Neural cell (in vitro differentiated cells): Measurements from ENCODE around the gene GIMAP2. TPM values are rescaled to one million over a fixed set of nuclear protein-coding genes. Genes with fewer than 3 reads are reported as not detected.

Source experiments
- H2AFZ ChIP-seq: fragments of 200-600, 300-800 bp; sonication (generic), shearing (Covaris generic); 2 replicates; pipeline ENCODE4 v1.6.0; 2014; ENCODE audit warnings: low read depth, mild to moderate bottlenecking, antibody characterized with exemption, low read length, moderate library complexity
- H3F3A ChIP-seq: fragments of 200-600 bp; shearing (Covaris generic); 2 replicates; pipeline ENCODE4 v1.6.1; 2016; ENCODE audit warnings: mild to moderate bottlenecking, moderate library complexity, mixed read lengths, antibody characterized with exemption, low read length; ENCODE audit not compliant: insufficient read depth, poor library complexity, severe bottlenecking
- H3K27ac ChIP-seq: fragments of 200-600, 300-800 bp; sonication (generic), shearing (Covaris generic); 2 replicates; pipeline ENCODE4 v1.5.1; 2014; ENCODE audit warnings: mild to moderate bottlenecking, low read length, moderate library complexity
- H3K27me3 ChIP-seq: fragments of 300-800, 200-600 bp; sonication (generic), shearing (Covaris generic); 2 replicates; pipeline ENCODE4 v1.6.0; 2014; ENCODE audit warnings: mild to moderate bottlenecking, low read depth, low read length, moderate library complexity; ENCODE audit not compliant: insufficient read depth
- H3K36me3 ChIP-seq: fragments of 300-800, 200-600 bp; sonication (generic), shearing (Covaris generic); 2 replicates; pipeline ENCODE4 v1.5.1; 2014; ENCODE audit warnings: mild to moderate bottlenecking, antibody characterized with exemption, low read length, moderate library complexity; ENCODE audit not compliant: insufficient read depth
- H3K4me2 ChIP-seq: fragments of 300-800, 200-600 bp; sonication (generic), shearing (Covaris generic); 2 replicates; pipeline ENCODE4 v1.6.0; 2014; ENCODE audit warnings: mild to moderate bottlenecking, low read length
- H3K4me3 ChIP-seq: fragments of 300-800, 200-600 bp; sonication (generic), shearing (Covaris generic); 2 replicates; pipeline ENCODE4 v1.5.1; 2014; ENCODE audit warnings: mild to moderate bottlenecking, low read length, moderate library complexity
- H3K79me2 ChIP-seq: fragments of 200-600 bp; shearing (Covaris generic); replicated peaks from 2 replicates; pipeline ENCODE4 v1.6.0; 2014; ENCODE audit warnings: mild to moderate bottlenecking, low read length, moderate library complexity; ENCODE audit not compliant: insufficient read depth
- H3K9ac ChIP-seq: fragments of 300-800, 200-600 bp; sonication (generic), shearing (Covaris generic); 2 replicates; pipeline ENCODE4 v1.6.1; 2016; ENCODE audit warnings: mild to moderate bottlenecking, low read length, mixed read lengths
- H3K9me2 ChIP-seq: fragments of 200-600 bp; shearing (Covaris generic); 2 replicates; pipeline ENCODE4 v1.6.1; 2016; ENCODE audit warnings: mild to moderate bottlenecking, low read length, mixed read lengths; ENCODE audit not compliant: insufficient read depth
- H3K9me3 ChIP-seq: fragments of 200-600, 300-800 bp; sonication (generic), shearing (Covaris generic); 2 replicates; pipeline ENCODE4 v1.6.1; 2016; ENCODE audit warnings: mild to moderate bottlenecking, mixed run types, low read length, moderate library complexity, mixed read lengths
- H4K20me1 ChIP-seq: fragments of 200-600 bp; shearing (Covaris generic); 2 replicates; pipeline ENCODE4 v1.6.1; 2016; ENCODE audit warnings: mild to moderate bottlenecking, mixed run types; ENCODE audit not compliant: insufficient read depth
- EP300 ChIP-seq: fragments of 450-650 bp; conservative IDR thresholded peaks from 2 replicates; pipeline ENCODE4 v1.6.1; 2014; ENCODE audit warnings: antibody characterized with exemption, mild to moderate bottlenecking, moderate library complexity; ENCODE audit not compliant: poor library complexity, severe bottlenecking
- EZH2 ChIP-seq: fragments of 200-600, 300-800 bp; shearing (Covaris generic), sonication (generic); IDR thresholded peaks from 2 replicates; pipeline ENCODE4 v1.6.1; 2014; ENCODE audit warnings: antibody characterized with exemption, low read length, borderline replicate concordance, mild to moderate bottlenecking; ENCODE audit not compliant: insufficient read depth, poor library complexity, severe bottlenecking
- MXI1 ChIP-seq: fragments of 450-650 bp; conservative IDR thresholded peaks from 2 replicates; pipeline ENCODE4 v1.6.1; 2014; ENCODE audit warnings: antibody characterized with exemption, mild to moderate bottlenecking; ENCODE audit not compliant: poor library complexity, severe bottlenecking
- POLR2AphosphoS5 ChIP-seq: IDR thresholded peaks from 2 replicates; pipeline ENCODE4 v1.6.1; 2012
- RAD21 ChIP-seq: fragments of 450-650 bp; conservative IDR thresholded peaks from 2 replicates; pipeline ENCODE4 v1.6.1; 2014; ENCODE audit warnings: antibody characterized with exemption, mild to moderate bottlenecking, moderate library complexity
- SMC3 ChIP-seq: fragments of 450-650 bp; conservative IDR thresholded peaks from 2 replicates; pipeline ENCODE4 v1.6.1; 2014; ENCODE audit warnings: antibody characterized with exemption, mild to moderate bottlenecking, moderate library complexity; ENCODE audit not compliant: poor library complexity
- TAF1 ChIP-seq: IDR thresholded peaks from 2 replicates; pipeline ENCODE4 v1.6.1; 2012; ENCODE audit warnings: low read depth
- polyA plus RNA-seq: library from polyadenylated mRNA; depleted of rRNA; stranded (reverse); fragments of >200 nt; gene quantifications from 2 replicates; pipeline ENCODE4 v1.2.3, GENCODE V29; 2014
- TF ChIP-seq, protein P1 (sequence below): fragments of 450-650 bp; IDR thresholded peaks from 2 replicates; pipeline ENCODE4 v1.5.1; 2014; ENCODE audit warnings: antibody characterized with exemption, mild to moderate bottlenecking, moderate library complexity; ENCODE audit not compliant: poor library complexity, severe bottlenecking
- TF ChIP-seq, protein P2 (sequence below): IDR thresholded peaks from 2 replicates; pipeline ENCODE4 v1.6.1; 2012; ENCODE audit warnings: borderline replicate concordance

GIMAP2 gene
- polyA plus RNA-seq, 1 donor from 2014 or later = not detected

DNA sequence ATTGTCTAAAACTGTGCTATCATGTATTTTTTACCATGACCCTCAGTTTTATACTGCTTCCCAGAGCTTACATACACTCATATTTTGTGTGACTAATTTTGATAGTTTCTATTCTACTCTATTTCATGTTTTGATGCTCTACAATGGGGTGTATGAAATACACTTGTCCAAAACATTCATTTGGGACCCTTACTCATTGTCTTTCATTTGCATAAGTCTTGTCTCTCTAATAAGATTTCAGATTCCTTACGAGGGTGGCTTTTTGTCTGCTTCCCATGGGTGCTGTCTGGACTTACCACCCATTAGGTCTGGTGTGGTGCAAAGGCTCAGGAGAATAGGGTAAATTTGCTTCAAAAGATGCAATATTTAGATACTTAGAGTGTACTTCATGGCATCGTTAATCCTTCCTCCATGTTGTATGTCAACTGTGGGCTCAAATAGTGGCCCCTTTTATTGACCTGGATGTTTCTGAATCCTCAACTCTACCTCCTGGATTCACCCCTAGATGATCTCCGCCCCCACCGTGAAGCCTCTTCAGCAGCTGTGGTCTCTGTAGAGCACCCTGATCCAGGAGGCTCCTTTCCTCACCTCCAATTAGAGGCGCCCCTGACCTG lies 48.1 kb downstream of the GIMAP2 start:
- H3K36me3 ChIP-seq = no peaks in the 10 kb centered on the region
- no peaks in the 10 kb centered on the region for H3K27me3 ChIP-seq
- TF ChIP-seq EP300 (no peak), EZH2 (no peak), TAF1 (no peak), SMC3 (no peak), MXI1 (no peak), POLR2AphosphoS5 (no peak), RAD21 (no peak)
- TF ChIP-seq, protein P1, sequence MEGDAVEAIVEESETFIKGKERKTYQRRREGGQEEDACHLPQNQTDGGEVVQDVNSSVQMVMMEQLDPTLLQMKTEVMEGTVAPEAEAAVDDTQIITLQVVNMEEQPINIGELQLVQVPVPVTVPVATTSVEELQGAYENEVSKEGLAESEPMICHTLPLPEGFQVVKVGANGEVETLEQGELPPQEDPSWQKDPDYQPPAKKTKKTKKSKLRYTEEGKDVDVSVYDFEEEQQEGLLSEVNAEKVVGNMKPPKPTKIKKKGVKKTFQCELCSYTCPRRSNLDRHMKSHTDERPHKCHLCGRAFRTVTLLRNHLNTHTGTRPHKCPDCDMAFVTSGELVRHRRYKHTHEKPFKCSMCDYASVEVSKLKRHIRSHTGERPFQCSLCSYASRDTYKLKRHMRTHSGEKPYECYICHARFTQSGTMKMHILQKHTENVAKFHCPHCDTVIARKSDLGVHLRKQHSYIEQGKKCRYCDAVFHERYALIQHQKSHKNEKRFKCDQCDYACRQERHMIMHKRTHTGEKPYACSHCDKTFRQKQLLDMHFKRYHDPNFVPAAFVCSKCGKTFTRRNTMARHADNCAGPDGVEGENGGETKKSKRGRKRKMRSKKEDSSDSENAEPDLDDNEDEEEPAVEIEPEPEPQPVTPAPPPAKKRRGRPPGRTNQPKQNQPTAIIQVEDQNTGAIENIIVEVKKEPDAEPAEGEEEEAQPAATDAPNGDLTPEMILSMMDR = no peak
- TF ChIP-seq, protein P2, sequence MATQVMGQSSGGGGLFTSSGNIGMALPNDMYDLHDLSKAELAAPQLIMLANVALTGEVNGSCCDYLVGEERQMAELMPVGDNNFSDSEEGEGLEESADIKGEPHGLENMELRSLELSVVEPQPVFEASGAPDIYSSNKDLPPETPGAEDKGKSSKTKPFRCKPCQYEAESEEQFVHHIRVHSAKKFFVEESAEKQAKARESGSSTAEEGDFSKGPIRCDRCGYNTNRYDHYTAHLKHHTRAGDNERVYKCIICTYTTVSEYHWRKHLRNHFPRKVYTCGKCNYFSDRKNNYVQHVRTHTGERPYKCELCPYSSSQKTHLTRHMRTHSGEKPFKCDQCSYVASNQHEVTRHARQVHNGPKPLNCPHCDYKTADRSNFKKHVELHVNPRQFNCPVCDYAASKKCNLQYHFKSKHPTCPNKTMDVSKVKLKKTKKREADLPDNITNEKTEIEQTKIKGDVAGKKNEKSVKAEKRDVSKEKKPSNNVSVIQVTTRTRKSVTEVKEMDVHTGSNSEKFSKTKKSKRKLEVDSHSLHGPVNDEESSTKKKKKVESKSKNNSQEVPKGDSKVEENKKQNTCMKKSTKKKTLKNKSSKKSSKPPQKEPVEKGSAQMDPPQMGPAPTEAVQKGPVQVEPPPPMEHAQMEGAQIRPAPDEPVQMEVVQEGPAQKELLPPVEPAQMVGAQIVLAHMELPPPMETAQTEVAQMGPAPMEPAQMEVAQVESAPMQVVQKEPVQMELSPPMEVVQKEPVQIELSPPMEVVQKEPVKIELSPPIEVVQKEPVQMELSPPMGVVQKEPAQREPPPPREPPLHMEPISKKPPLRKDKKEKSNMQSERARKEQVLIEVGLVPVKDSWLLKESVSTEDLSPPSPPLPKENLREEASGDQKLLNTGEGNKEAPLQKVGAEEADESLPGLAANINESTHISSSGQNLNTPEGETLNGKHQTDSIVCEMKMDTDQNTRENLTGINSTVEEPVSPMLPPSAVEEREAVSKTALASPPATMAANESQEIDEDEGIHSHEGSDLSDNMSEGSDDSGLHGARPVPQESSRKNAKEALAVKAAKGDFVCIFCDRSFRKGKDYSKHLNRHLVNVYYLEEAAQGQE = no peak
- no peak overlapping the region for H2AFZ ChIP-seq
- no peaks in the 10 kb centered on the region for H3K9me2 ChIP-seq
- no peak overlapping the region for H3K4me3 ChIP-seq
- H3K27ac ChIP-seq = no peak overlapping the region
- H3F3A ChIP-seq = no peaks in the 10 kb centered on the region
- H3K79me2 ChIP-seq = no peaks in the 10 kb centered on the region
- no peaks in the 10 kb centered on the region for H3K9me3 ChIP-seq
- H3K4me2 ChIP-seq = no peak overlapping the region
- no peaks in the 10 kb centered on the region for H4K20me1 ChIP-seq
- no peak overlapping the region for H3K9ac ChIP-seq

DNA sequence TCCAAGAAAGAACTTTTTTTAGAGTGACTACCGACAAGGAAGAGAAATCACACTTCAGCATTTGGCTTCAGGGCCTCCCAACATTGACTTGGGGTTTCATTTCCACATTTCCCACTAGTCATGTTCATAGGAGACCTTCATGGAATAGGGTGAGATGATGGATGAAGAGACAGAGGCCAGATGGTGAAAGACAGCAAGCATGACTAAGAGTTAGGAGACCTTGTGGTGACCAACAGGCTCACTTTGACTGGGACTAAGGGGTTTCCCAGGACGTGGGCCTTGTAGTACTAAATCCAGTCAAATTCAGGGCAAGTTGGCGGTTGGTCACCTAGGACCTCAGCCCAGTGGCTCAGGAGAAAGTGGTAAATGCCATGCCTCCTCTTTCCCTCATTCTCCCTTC lies 48.7 kb downstream of the GIMAP2 start:
- H3K9me2 ChIP-seq = no peaks in the 10 kb centered on the region
- H3K9ac ChIP-seq = no peak overlapping the region
- no peaks in the 10 kb centered on the region for H3F3A ChIP-seq
- no peaks in the 10 kb centered on the region for H3K36me3 ChIP-seq
- no peak overlapping the region for H3K27ac ChIP-seq
- no peak overlapping the region for H3K4me2 ChIP-seq
- no peak overlapping the region for H3K4me3 ChIP-seq
- no peak overlapping the region for H2AFZ ChIP-seq
- no peaks in the 10 kb centered on the region for H3K9me3 ChIP-seq
- no peaks in the 10 kb centered on the region for H3K27me3 ChIP-seq
- H3K79me2 ChIP-seq = no peaks in the 10 kb centered on the region
- TF ChIP-seq MXI1 (no peak), SMC3 (no peak), POLR2AphosphoS5 (no peak), EZH2 (no peak), EP300 (no peak), RAD21 (no peak), TAF1 (no peak)
- TF ChIP-seq, protein P1 = no peak
- TF ChIP-seq, protein P2 = no peak
- no peaks in the 10 kb centered on the region for H4K20me1 ChIP-seq
